Measurements from ENCODE around the gene TPP1.

DNA sequence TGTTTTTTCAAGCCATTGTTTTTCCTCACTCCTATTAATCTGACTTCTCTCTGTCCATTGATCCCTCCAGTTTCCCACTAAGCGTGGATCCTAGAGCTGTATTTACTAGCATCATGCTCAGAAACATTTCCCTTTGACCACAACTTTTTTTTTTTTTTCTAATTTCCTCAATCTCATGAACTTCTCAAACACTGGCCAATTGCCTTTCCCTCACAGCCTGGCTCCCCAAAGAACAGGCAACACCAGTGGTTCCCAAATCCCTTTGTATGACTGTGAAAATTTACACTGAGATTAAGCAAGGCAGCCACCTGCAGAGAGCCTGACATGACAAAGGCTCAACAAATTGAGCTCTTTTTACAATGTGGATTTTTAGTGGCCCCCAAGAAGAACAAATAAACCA is 1.4 kb upstream of the TPP1 start:
- TF ChIP-seq, protein P1, sequence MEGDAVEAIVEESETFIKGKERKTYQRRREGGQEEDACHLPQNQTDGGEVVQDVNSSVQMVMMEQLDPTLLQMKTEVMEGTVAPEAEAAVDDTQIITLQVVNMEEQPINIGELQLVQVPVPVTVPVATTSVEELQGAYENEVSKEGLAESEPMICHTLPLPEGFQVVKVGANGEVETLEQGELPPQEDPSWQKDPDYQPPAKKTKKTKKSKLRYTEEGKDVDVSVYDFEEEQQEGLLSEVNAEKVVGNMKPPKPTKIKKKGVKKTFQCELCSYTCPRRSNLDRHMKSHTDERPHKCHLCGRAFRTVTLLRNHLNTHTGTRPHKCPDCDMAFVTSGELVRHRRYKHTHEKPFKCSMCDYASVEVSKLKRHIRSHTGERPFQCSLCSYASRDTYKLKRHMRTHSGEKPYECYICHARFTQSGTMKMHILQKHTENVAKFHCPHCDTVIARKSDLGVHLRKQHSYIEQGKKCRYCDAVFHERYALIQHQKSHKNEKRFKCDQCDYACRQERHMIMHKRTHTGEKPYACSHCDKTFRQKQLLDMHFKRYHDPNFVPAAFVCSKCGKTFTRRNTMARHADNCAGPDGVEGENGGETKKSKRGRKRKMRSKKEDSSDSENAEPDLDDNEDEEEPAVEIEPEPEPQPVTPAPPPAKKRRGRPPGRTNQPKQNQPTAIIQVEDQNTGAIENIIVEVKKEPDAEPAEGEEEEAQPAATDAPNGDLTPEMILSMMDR (IDR thresholded peaks at IDR 0.05 in 4 of 5, conservative IDR thresholded peaks at IDR 0.05 in 1 of 5), result no peak
- no peak for TF ChIP-seq POLR2A (IDR thresholded peaks at IDR 0.05)
